WTC11 (cell line): ENCODE data around the gene PLXNA1. TPM values are rescaled to one million over a fixed set of nuclear protein-coding genes. Genes with fewer than 3 reads are reported as not detected.

ENCODE experiments used
- ATAC-seq: fragments of 200-7000 bp; cut with Tn5 transposase; 2 replicates; pipeline ENCODE4 v1.10.0; 2021; ENCODE audit warnings: mild to moderate bottlenecking, moderate library complexity
- CTCF ChIA-PET: fragments of 300-600 bp; sonication (Branson Sonifier 250); formaldehyde crosslinking; loops from one replicate; lab custom pipeline; 2021; ENCODE audit warnings: antibody characterized with exemption; lab: Charles Lee
- POLR2A ChIA-PET: fragments of 350-600 bp; sonication (Branson Sonifier 250); formaldehyde crosslinking; loops from one replicate; lab custom pipeline; 2021; ENCODE audit warnings: antibody characterized with exemption; lab: Charles Lee
- DNase-seq: peaks from one replicate; pipeline ENCODE4 v3.0.0; 2021; ENCODE audit warnings: low spot score
- H3K27ac Mint-ChIP-seq: 2 replicates; pipeline ENCODE4 v1.8.0; 2021; ENCODE audit warnings: mixed read lengths
- H3K27me3 Mint-ChIP-seq: 2 replicates; pipeline ENCODE4 v1.8.0; 2021; ENCODE audit warnings: low read depth, mild to moderate bottlenecking, moderate library complexity, mixed read lengths
- H3K36me3 Mint-ChIP-seq: 2 replicates; pipeline ENCODE4 v1.8.0; 2021; ENCODE audit warnings: mixed read lengths
- H3K4me1 Mint-ChIP-seq: 2 replicates; pipeline ENCODE4 v1.8.0; 2022; ENCODE audit warnings: mixed read lengths
- H3K4me3 Mint-ChIP-seq: 2 replicates; pipeline ENCODE4 v1.8.0; 2021; ENCODE audit warnings: mild to moderate bottlenecking, moderate library complexity, mixed read lengths
- H3K9me3 Mint-ChIP-seq: 2 replicates; pipeline ENCODE4 v1.8.0; 2021; ENCODE audit warnings: mixed read lengths
- ATF1 ChIP-seq: sonication (generic); formaldehyde crosslinking; IDR thresholded peaks from 2 replicates; pipeline ENCODE4 v1.8.1; 2023; ENCODE audit warnings: mild to moderate bottlenecking, moderate library complexity, missing genetic modification reagents
- CBFB ChIP-seq: sonication (generic); formaldehyde crosslinking; IDR thresholded peaks from 2 replicates; pipeline ENCODE4 v1.8.1; 2022; ENCODE audit warnings: mild to moderate bottlenecking, low read depth, missing genetic modification reagents
- CREM ChIP-seq: sonication (generic); formaldehyde crosslinking; IDR thresholded peaks from 2 replicates; pipeline ENCODE4 v1.8.1; 2022; ENCODE audit warnings: mild to moderate bottlenecking, missing genetic modification reagents, moderate library complexity
- ELF4 ChIP-seq: sonication (generic); formaldehyde crosslinking; IDR thresholded peaks from 2 replicates; pipeline ENCODE4 v1.8.1; 2022; ENCODE audit warnings: low read depth, mild to moderate bottlenecking, moderate library complexity, missing genetic modification reagents
- ETV6 ChIP-seq: sonication (generic); formaldehyde crosslinking; IDR thresholded peaks from 2 replicates; pipeline ENCODE4 v1.8.1; 2022; ENCODE audit warnings: mild to moderate bottlenecking, missing genetic modification reagents
- FOXP1 ChIP-seq: sonication (generic); formaldehyde crosslinking; IDR thresholded peaks from 2 replicates; pipeline ENCODE4 v1.8.0; 2022; ENCODE audit warnings: missing genetic modification reagents, mild to moderate bottlenecking, moderate library complexity, borderline replicate concordance
- GTF2I ChIP-seq: fragments of 250-450 bp; sonication (Bioruptor Pico); conservative IDR thresholded peaks from 2 replicates; pipeline ENCODE4 v1.4.0; 2021; ENCODE audit warnings: mild to moderate bottlenecking
- NR2C2 ChIP-seq: sonication (generic); formaldehyde crosslinking; IDR thresholded peaks from 2 replicates; pipeline ENCODE4 v1.8.0; 2022; ENCODE audit warnings: mild to moderate bottlenecking, missing genetic modification reagents
- ZBTB21 ChIP-seq: sonication (generic); formaldehyde crosslinking; IDR thresholded peaks from 2 replicates; pipeline ENCODE4 v1.8.1; 2023; ENCODE audit warnings: mild to moderate bottlenecking, missing genetic modification reagents, borderline replicate concordance
- ZNF416 ChIP-seq: fragments of 250-450 bp; sonication (Bioruptor Pico); IDR thresholded peaks from 2 replicates; pipeline ENCODE4 v1.9.0; 2021; ENCODE audit warnings: mild to moderate bottlenecking, inconsistent platforms
- total RNA-seq: library from RNA; stranded (reverse); gene quantifications from 3 replicates; pipeline ENCODE4 v1.2.3, GENCODE V29; 2021
- TF ChIP-seq, protein P1 (sequence below): fragments of 250-450 bp; sonication (Bioruptor Pico); IDR thresholded peaks from 2 replicates; pipeline ENCODE4 v1.9.0; 2021; ENCODE audit warnings: moderate library complexity, mild to moderate bottlenecking, inconsistent platforms, borderline replicate concordance
- TF ChIP-seq, protein P2 (sequence below): sonication (generic); formaldehyde crosslinking; IDR thresholded peaks from 2 replicates; pipeline ENCODE4 v1.8.1; 2022; ENCODE audit warnings: mild to moderate bottlenecking, missing genetic modification reagents, moderate library complexity, borderline replicate concordance
- TF ChIP-seq, protein P3 (sequence below): fragments of 250-450 bp; sonication (Bioruptor Pico); IDR thresholded peaks from 2 replicates; pipeline ENCODE4 v1.9.0; 2021; ENCODE audit warnings: mild to moderate bottlenecking
- TF ChIP-seq, protein P4 (sequence below): fragments of 250-450 bp; sonication (Bioruptor Pico); IDR thresholded peaks from 2 replicates; pipeline ENCODE4 v1.8.0; 2021; ENCODE audit warnings: mild to moderate bottlenecking

PLXNA1 gene
- total RNA-seq, 1 experiment from 2014 or later = 53.8 TPM

DNA sequence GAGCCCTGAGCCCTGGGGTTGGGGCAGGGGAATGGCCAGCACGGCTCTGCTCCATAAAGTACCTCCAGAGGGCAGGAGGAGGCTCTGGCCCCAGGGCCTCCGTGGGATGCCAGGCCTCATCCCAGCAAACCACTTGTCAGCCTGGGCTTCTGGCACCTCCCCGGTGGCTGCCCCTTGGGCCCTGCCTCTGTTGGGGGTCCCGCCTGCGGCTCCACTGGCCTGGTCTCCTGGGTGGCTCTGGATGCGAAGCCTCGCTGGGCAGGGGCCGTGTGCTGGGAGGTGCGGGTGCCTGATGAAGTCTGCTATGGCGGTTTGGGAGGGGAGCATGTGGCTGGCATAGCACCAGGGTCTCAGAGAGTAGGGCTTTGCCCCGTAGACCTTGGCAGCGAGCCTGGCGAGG, 37.6 kb downstream of the PLXNA1 start (continued):
- no peak for TF ChIP-seq ZNF416 (CRISPR knock-in tag)
- TF ChIP-seq CREM (CRISPR knock-in tag) = no peak
- TF ChIP-seq ATF1 (CRISPR knock-in tag) = no peak

DNA sequence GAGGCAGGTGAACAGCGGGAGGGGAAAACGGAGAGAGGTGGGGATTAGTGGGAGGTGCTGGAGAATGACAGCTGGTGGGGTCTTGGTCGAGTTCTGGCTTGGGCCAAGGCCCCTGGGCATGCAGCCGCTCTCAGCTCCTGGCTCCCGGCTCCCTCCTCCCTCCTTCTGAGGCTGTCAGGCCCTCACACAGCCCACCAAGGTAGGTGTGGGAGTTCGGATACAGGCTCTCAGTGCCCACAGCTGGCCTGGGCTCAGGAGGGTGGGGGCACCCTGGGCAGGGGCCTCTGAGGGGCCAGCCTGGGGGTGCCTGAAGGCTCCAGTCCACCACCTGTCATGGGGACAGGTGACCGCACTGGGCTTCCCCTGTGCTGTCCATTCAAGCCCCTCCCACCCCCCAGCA, 39.9 kb downstream of the PLXNA1 start:
- DNase-seq (no peak), ATAC-seq (no peak)
- POLR2A ChIA-PET = no interaction called here
- no peak overlapping the region for H3K4me3 Mint-ChIP-seq
- H3K9me3 Mint-ChIP-seq = no peaks in the 10 kb centered on the region
- CTCF ChIA-PET = no interaction called here
- no peaks in the 10 kb centered on the region for H3K4me1 Mint-ChIP-seq
- H3K27me3 Mint-ChIP-seq = no peaks in the 10 kb centered on the region
- TF ChIP-seq CBFB (CRISPR knock-in tag) (no peak), GTF2I (CRISPR knock-in tag) (no peak), ATF1 (CRISPR knock-in tag) (no peak), ETV6 (CRISPR knock-in tag) (no peak)
- TF ChIP-seq, protein P1, sequence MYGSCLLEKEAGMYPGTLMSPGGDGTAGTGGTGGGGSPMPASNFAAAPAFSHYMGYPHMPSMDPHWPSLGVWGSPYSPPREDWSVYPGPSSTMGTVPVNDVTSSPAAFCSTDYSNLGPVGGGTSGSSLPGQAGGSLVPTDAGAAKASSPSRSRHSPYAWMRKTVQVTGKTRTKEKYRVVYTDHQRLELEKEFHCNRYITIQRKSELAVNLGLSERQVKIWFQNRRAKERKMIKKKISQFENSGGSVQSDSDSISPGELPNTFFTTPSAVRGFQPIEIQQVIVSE (CRISPR knock-in tag) = no peak
- no peak overlapping the region for H3K27ac Mint-ChIP-seq
- peaks cover 24% of the 10 kb centered on the region for H3K36me3 Mint-ChIP-seq

DNA sequence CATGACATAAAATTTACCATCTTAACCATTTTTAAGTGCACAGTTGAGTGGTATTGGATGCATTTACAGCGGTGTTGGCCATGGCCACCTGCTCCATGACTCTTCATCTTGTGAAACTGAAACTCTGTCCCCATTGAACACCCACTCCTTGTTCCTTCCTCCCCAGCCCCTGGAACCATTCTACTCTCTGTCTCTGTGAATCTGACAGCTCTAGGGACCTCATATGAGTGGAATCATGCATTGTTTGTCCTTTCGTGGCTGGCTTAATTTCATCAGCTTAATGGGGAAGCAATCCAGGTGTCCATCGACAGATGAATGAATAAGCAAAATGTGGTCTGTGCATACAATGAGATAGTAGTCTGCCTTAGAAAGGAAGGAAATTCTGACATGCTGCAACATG, 42.5 kb downstream of the PLXNA1 start:
- H3K9me3 Mint-ChIP-seq = no peaks in the 10 kb centered on the region
- no peaks in the 10 kb centered on the region for H3K27me3 Mint-ChIP-seq
- peaks cover 20% of the 10 kb centered on the region for H3K36me3 Mint-ChIP-seq
- ATAC-seq (no peak), DNase-seq (no peak)
- TF ChIP-seq ATF1 (CRISPR knock-in tag) (no peak), ZBTB21 (CRISPR knock-in tag) (no peak), FOXP1 (CRISPR knock-in tag) (no peak)
- TF ChIP-seq, protein P2, sequence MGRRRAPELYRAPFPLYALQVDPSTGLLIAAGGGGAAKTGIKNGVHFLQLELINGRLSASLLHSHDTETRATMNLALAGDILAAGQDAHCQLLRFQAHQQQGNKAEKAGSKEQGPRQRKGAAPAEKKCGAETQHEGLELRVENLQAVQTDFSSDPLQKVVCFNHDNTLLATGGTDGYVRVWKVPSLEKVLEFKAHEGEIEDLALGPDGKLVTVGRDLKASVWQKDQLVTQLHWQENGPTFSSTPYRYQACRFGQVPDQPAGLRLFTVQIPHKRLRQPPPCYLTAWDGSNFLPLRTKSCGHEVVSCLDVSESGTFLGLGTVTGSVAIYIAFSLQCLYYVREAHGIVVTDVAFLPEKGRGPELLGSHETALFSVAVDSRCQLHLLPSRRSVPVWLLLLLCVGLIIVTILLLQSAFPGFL = no peak
- TF ChIP-seq, protein P3, sequence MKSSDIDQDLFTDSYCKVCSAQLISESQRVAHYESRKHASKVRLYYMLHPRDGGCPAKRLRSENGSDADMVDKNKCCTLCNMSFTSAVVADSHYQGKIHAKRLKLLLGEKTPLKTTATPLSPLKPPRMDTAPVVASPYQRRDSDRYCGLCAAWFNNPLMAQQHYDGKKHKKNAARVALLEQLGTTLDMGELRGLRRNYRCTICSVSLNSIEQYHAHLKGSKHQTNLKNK (CRISPR knock-in tag) = no peak
- TF ChIP-seq, protein P4, sequence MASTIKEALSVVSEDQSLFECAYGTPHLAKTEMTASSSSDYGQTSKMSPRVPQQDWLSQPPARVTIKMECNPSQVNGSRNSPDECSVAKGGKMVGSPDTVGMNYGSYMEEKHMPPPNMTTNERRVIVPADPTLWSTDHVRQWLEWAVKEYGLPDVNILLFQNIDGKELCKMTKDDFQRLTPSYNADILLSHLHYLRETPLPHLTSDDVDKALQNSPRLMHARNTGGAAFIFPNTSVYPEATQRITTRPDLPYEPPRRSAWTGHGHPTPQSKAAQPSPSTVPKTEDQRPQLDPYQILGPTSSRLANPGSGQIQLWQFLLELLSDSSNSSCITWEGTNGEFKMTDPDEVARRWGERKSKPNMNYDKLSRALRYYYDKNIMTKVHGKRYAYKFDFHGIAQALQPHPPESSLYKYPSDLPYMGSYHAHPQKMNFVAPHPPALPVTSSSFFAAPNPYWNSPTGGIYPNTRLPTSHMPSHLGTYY (CRISPR knock-in tag) = no peak
- H3K4me1 Mint-ChIP-seq = no peaks in the 10 kb centered on the region
- ChIA-PET POLR2A (no interaction called here), CTCF (no interaction called here)
- H3K27ac Mint-ChIP-seq = peak overlapping the region; percentile 30; the same call in 1 of the 2 replicates
- H3K4me3 Mint-ChIP-seq = no peak overlapping the region

DNA sequence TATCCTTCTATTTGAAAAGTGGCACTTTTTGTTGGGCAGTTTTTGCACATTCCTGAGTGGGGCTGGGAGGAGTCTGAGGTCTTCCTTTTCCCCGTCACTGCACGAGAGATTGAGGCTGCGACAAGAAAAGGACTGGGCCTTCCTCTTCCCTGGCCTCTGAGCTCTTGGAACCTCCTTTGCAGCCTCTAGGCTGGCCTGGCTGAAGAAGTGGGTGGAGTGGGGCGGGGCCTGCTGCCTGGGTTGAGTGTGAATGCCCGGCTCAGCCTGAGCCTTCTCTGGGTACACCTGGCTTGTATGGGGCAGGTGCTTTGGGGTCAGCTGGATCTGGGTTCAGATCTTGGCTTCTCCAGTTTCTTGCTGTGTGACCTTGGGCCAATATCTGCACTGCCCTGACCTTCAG, 43.1 kb downstream of the PLXNA1 start:
- Mint-ChIP-seq H3K36me3 (peaks cover 20% of the 10 kb centered on the region), H3K4me1 (no peaks in the 10 kb centered on the region), H3K27ac (no peak overlapping the region), H3K9me3 (no peaks in the 10 kb centered on the region), H3K27me3 (no peaks in the 10 kb centered on the region), H3K4me3 (no peak overlapping the region)
- TF ChIP-seq NR2C2 (CRISPR knock-in tag) (no peak), ELF4 (no peak)
- TF ChIP-seq, protein P4 (CRISPR knock-in tag) = no peak
- CTCF ChIA-PET = interaction anchor here (0.6 kb wide), 1 partner anchor 23 kb away, joined by 3 read pairs; no protein-coding TSS in a partner anchor
- no peak for DNase-seq
- ATAC-seq = no peak
- POLR2A ChIA-PET = no interaction called here
